Ovary (tissue), 3 donors: Measurements from ENCODE around the gene ITGB7.

ENCODE experiments used
- POLR2A ChIP-seq: fragments of 450-650 bp; IDR thresholded peaks from one replicate; pipeline ENCODE4 v1.6.1; 2017; ENCODE audit warnings: antibody characterized with exemption, mild to moderate bottlenecking, moderate library complexity
- TF ChIP-seq, protein P1 (sequence below), 3 donors: fragments of 450-650 bp in 2 of 3; fragments of 200-600 bp in 1 of 3; IDR thresholded peaks; one replicate each; pipeline versions ENCODE4 v1.5.1 to v1.8.0; 2016 to 2022; ENCODE audit warnings: antibody characterized with exemption in 3 of 3, mild to moderate bottlenecking in 1 of 3
- donor health status: DM: no; HTN: no; CAD: no.

DNA sequence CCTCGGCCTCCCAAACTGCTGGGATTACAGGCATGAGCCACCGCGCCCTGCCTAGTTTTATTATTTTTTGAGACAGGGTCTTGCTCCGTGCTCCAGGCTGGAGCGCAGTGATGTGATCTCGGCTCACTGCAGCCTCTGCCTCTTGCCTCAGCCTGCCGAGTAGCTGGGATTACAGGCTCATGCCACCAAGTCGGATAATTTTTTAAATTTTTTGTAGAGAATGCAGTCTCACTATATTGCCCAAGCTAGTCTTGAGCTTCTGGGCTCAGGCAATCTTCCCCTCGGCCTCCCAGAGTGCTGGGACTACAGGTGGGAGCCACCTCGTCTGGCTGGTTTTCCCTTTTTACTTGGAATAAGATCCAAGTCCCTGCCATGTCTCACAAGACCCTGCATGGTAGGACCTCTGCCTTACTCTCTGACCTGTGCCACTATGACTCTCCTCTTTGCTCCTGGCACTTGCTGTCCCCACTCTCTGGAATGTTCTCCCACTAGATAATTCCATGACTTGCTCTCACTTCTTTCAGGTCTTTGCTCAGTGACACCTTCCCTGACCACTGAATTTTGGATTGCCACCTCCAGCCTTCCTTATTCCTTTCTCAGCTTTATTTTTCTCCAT lies 32.7 kb upstream of the ITGB7 start:
- TF ChIP-seq, protein P1, sequence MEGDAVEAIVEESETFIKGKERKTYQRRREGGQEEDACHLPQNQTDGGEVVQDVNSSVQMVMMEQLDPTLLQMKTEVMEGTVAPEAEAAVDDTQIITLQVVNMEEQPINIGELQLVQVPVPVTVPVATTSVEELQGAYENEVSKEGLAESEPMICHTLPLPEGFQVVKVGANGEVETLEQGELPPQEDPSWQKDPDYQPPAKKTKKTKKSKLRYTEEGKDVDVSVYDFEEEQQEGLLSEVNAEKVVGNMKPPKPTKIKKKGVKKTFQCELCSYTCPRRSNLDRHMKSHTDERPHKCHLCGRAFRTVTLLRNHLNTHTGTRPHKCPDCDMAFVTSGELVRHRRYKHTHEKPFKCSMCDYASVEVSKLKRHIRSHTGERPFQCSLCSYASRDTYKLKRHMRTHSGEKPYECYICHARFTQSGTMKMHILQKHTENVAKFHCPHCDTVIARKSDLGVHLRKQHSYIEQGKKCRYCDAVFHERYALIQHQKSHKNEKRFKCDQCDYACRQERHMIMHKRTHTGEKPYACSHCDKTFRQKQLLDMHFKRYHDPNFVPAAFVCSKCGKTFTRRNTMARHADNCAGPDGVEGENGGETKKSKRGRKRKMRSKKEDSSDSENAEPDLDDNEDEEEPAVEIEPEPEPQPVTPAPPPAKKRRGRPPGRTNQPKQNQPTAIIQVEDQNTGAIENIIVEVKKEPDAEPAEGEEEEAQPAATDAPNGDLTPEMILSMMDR (IDR thresholded peaks at IDR 0.05) = no peak
- no peak for TF ChIP-seq POLR2A
